Activated B cell treated with CpG ODN at 0.5 μM for 24 hours (primary cell): ENCODE results near the gene FAM221B. TPM values are rescaled to one million over a fixed set of nuclear protein-coding genes. Genes with fewer than 3 reads are reported as not detected.

Source experiments
- ATAC-seq: fragments of 200-7000 bp; cut with Tn5 transposase; one replicate; pipeline ENCODE4 v1.10.0; 2021; ENCODE audit warnings: low read depth, mild to moderate bottlenecking, moderate library complexity
- CTCF ChIA-PET: fragments of 350-600 bp; sonication (Branson Sonifier 250); formaldehyde crosslinking; loops from one replicate; lab custom pipeline; 2021; ENCODE audit warnings: antibody characterized with exemption; lab: Charles Lee
- POLR2A ChIA-PET: fragments of 350-600 bp; sonication (Branson Sonifier 250); formaldehyde crosslinking; loops from one replicate; lab custom pipeline; 2021; ENCODE audit warnings: antibody characterized with exemption; lab: Charles Lee
- DNase-seq: peaks from one replicate; pipeline ENCODE4 v3.0.0; 2022
- H3K27ac Mint-ChIP-seq: one replicate; pipeline ENCODE4 v1.8.0; 2020; ENCODE audit warnings: mixed read lengths
- H3K27me3 Mint-ChIP-seq: one replicate; pipeline ENCODE4 v1.8.0; 2021; ENCODE audit warnings: mixed read lengths
- H3K36me3 Mint-ChIP-seq: one replicate; pipeline ENCODE4 v1.8.0; 2021; ENCODE audit warnings: low read depth, mixed read lengths
- H3K4me1 Mint-ChIP-seq: one replicate; pipeline ENCODE4 v1.8.0; 2021; ENCODE audit warnings: mixed read lengths
- H3K4me3 Mint-ChIP-seq: one replicate; pipeline ENCODE4 v1.8.0; 2020; ENCODE audit warnings: mild to moderate bottlenecking, mixed read lengths
- H3K9me3 Mint-ChIP-seq: one replicate; pipeline ENCODE4 v1.8.0; 2020; ENCODE audit warnings: mixed read lengths
- CTCF ChIP-seq: fragments of 200-600 bp; IDR thresholded peaks from one replicate; pipeline ENCODE4 v1.8.0; 2022; ENCODE audit warnings: antibody characterized with exemption, mild to moderate bottlenecking
- intact Hi-C: fragments of 100-400 bp; cut with micrococcal nuclease; formaldehyde crosslinking; loops from one replicate; pipeline ENCODE4 v1.15.1; 2024
- total RNA-seq: library from RNA; stranded (reverse); gene quantifications from 2 replicates; pipeline ENCODE4 v1.2.3, GENCODE V29; 2022

Gene FAM221B
- total RNA-seq, 1 donor from 2014 or later: not detected

- ChIA-PET CTCF (interaction anchor here (0.7 to 3.6 kb wide), 30 partner anchors 9 to 186 kb away, joined by 3 to 112 read pairs (median 5); partner anchors contain the start of genes GBA2, HINT2, RGP1 and SPAG8), POLR2A (interaction anchor here (0.6 to 1.3 kb wide), 5 partner anchors 26 to 139 kb away, joined by 3 to 6 read pairs (median 4); partner anchors contain the start of gene SIT1)
- Mint-ChIP-seq H3K36me3 (peaks cover 30% of the 10 kb centered on the region), H3K27me3 (peaks cover 5% of the 10 kb centered on the region), H3K4me3 (no peak overlapping the region), H3K27ac (no peak overlapping the region), H3K4me1 (peaks cover 10% of the 10 kb centered on the region), H3K9me3 (no peaks in the 10 kb centered on the region)
- TF ChIP-seq CTCF: no peak
- intact Hi-C loops: loop anchor here (1.0 to 2.0 kb wide), 5 partner anchors 22 to 155 kb away; partner anchors contain the start of gene SPAG8
- ATAC-seq (no peak), DNase-seq (no peak)
Observed at GRCh38 chr9:35790025-35790384, 38.5 kb downstream of the FAM221B start.

- no peak overlapping the region for H3K4me3 Mint-ChIP-seq
- H3K36me3 Mint-ChIP-seq: peaks cover 33% of the 10 kb centered on the region
- H3K4me1 Mint-ChIP-seq: peaks cover 10% of the 10 kb centered on the region
Observed at GRCh38 chr9:35789541-35789940, 39.0 kb downstream of the FAM221B start.

GRCh38 chr9:35783418-35783817, 45.1 kb downstream of the FAM221B start:
- ATAC-seq: no peak
- POLR2A ChIA-PET: interaction anchor here (0.6 to 0.7 kb wide), 3 partner anchors 94 to 155 kb away, joined by 3 to 6 read pairs (median 3); no protein-coding TSS in a partner anchor
- Mint-ChIP-seq H3K27me3 (no peaks in the 10 kb centered on the region), H3K4me3 (no peak overlapping the region), H3K4me1 (no peaks in the 10 kb centered on the region), H3K27ac (no peak overlapping the region), H3K9me3 (peaks cover 3% of the 10 kb centered on the region), H3K36me3 (peaks cover 44% of the 10 kb centered on the region)
- CTCF ChIA-PET: no interaction called here
- DNase-seq: no peak
- intact Hi-C loops: no loop called here
- TF ChIP-seq CTCF: no peak

More at GRCh38 chr9:35789541-35789940, 39.0 kb downstream of the FAM221B start:
- H3K27ac Mint-ChIP-seq: no peak overlapping the region
- ChIA-PET CTCF (interaction anchor here (0.7 to 3.6 kb wide), 30 partner anchors 9 to 186 kb away, joined by 3 to 112 read pairs (median 5); partner anchors contain the start of genes GBA2, HINT2, RGP1 and SPAG8), POLR2A (interaction anchor here (0.6 to 1.3 kb wide), 3 partner anchors 33 to 139 kb away, joined by 4 to 6 read pairs (median 4); partner anchors contain the start of gene SIT1)
- peaks cover 5% of the 10 kb centered on the region for H3K27me3 Mint-ChIP-seq
- H3K9me3 Mint-ChIP-seq: no peaks in the 10 kb centered on the region
- intact Hi-C loops: no loop called here
- no peak for TF ChIP-seq CTCF
- DNase-seq (no peak), ATAC-seq (no peak)

GRCh38 chr9:35781066-35781465, 47.5 kb downstream of the FAM221B start:
- H3K4me1 Mint-ChIP-seq: peaks cover 4% of the 10 kb centered on the region
- intact Hi-C loops: no loop called here
- no peak overlapping the region for H3K27ac Mint-ChIP-seq
- H3K36me3 Mint-ChIP-seq: peaks cover 31% of the 10 kb centered on the region
- H3K9me3 Mint-ChIP-seq: peaks cover 3% of the 10 kb centered on the region
- no peaks in the 10 kb centered on the region for H3K27me3 Mint-ChIP-seq
- no peak for DNase-seq
- ChIA-PET POLR2A (no interaction called here), CTCF (interaction anchor here (1.2 kb wide), 1 partner anchor 9 kb away, joined by 3 read pairs; no protein-coding TSS in a partner anchor)
- no peak for ATAC-seq
- no peak overlapping the region for H3K4me3 Mint-ChIP-seq
- TF ChIP-seq CTCF: no peak

GRCh38 chr9:35778496-35778895, 50.0 kb downstream of the FAM221B start:
- Mint-ChIP-seq H3K36me3 (peaks cover 13% of the 10 kb centered on the region), H3K4me1 (peaks cover 17% of the 10 kb centered on the region), H3K4me3 (no peak overlapping the region), H3K27ac (no peak overlapping the region), H3K27me3 (no peaks in the 10 kb centered on the region), H3K9me3 (peaks cover 3% of the 10 kb centered on the region)
- intact Hi-C loops: no loop called here
- DNase-seq: no peak
- no peak for ATAC-seq
- ChIA-PET POLR2A (interaction anchor here (0.5 kb wide), 1 partner anchor 70 kb away, joined by 4 read pairs; no protein-coding TSS in a partner anchor), CTCF (interaction anchor here (1.1 to 1.2 kb wide), 3 partner anchors 22 to 103 kb away, joined by 4 to 6 read pairs (median 5); no protein-coding TSS in a partner anchor)
- TF ChIP-seq CTCF: no peak
